ENCODE data around the gene CCDC38. TPM values are rescaled to one million over a fixed set of nuclear protein-coding genes. Genes with fewer than 3 reads are reported as not detected.

Gene CCDC38
- total RNA-seq, 1 experiment from 2014 or later: not detected

DNA sequence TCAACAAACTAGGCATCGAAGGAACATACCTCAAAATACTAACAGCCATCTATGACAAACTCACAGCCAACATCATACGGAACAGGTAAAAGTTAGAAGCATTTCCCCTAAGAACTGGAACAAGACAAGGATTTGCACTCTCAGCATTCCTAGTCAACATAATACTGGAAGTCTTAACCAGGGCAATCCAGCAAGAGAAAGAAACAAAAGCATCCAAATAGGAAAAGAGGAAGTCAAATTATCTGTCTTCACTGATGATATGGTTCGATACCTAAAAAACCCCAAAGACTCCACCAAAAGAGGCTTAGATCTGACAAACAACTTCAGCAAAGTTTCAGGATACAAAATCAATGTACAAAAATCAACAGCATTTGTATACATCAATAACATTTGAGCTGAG is 32.5 kb downstream of the CCDC38 start:
- Mint-ChIP-seq H3K27me3 (ENCODE audit: unreplicated experiment) (peaks cover 26% of the 10 kb centered on the region), H3K27ac (ENCODE audit: unreplicated experiment) (no peak overlapping the region), H3K4me1 (ENCODE audit: low read depth, unreplicated experiment) (no peaks in the 10 kb centered on the region), H3K36me3 (ENCODE audit: insufficient read depth, unreplicated experiment) (no peaks in the 10 kb centered on the region), H3K9me3 (ENCODE audit: low read depth, unreplicated experiment) (no peaks in the 10 kb centered on the region), H3K4me3 (ENCODE audit: low read depth, unreplicated experiment) (no peak overlapping the region)
- CTCF ChIA-PET: interaction anchor here (0.7 kb wide), 1 partner anchor 35 kb away, joined by 4 read pairs; no protein-coding TSS in a partner anchor
- intact Hi-C loops (cut with micrococcal nuclease; ENCODE audit: unreplicated experiment): no loop called here
- TF ChIP-seq, protein P1, sequence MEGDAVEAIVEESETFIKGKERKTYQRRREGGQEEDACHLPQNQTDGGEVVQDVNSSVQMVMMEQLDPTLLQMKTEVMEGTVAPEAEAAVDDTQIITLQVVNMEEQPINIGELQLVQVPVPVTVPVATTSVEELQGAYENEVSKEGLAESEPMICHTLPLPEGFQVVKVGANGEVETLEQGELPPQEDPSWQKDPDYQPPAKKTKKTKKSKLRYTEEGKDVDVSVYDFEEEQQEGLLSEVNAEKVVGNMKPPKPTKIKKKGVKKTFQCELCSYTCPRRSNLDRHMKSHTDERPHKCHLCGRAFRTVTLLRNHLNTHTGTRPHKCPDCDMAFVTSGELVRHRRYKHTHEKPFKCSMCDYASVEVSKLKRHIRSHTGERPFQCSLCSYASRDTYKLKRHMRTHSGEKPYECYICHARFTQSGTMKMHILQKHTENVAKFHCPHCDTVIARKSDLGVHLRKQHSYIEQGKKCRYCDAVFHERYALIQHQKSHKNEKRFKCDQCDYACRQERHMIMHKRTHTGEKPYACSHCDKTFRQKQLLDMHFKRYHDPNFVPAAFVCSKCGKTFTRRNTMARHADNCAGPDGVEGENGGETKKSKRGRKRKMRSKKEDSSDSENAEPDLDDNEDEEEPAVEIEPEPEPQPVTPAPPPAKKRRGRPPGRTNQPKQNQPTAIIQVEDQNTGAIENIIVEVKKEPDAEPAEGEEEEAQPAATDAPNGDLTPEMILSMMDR (IDR thresholded peaks at IDR 0.05; ENCODE audit: unreplicated experiment): no peak
- no TSS peak for BruUV-seq (replicated peaks)
- DNase-seq: no peak

GRCh38 chr12:95908573-95908972 is 33.8 kb downstream of the CCDC38 start:
- CTCF ChIA-PET: no interaction called here
- TF ChIP-seq, protein P1 (IDR thresholded peaks at IDR 0.05; ENCODE audit: unreplicated experiment): no peak
- DNase-seq: no peak
- no peaks in the 10 kb centered on the region for H3K36me3 Mint-ChIP-seq (ENCODE audit: insufficient read depth, unreplicated experiment)
- no peak overlapping the region for H3K4me3 Mint-ChIP-seq (ENCODE audit: low read depth, unreplicated experiment)
- no TSS peak for BruUV-seq (replicated peaks)
- H3K9me3 Mint-ChIP-seq (ENCODE audit: low read depth, unreplicated experiment): no peaks in the 10 kb centered on the region
- H3K27me3 Mint-ChIP-seq (ENCODE audit: unreplicated experiment): peaks cover 26% of the 10 kb centered on the region
- H3K4me1 Mint-ChIP-seq (ENCODE audit: low read depth, unreplicated experiment): no peaks in the 10 kb centered on the region
- H3K27ac Mint-ChIP-seq (ENCODE audit: unreplicated experiment): no peak overlapping the region
- intact Hi-C loops (cut with micrococcal nuclease; ENCODE audit: unreplicated experiment): no loop called here

- TF ChIP-seq, protein P1 (IDR thresholded peaks at IDR 0.05; ENCODE audit: unreplicated experiment): no peak
- Mint-ChIP-seq H3K27ac (ENCODE audit: unreplicated experiment) (no peak overlapping the region), H3K9me3 (ENCODE audit: low read depth, unreplicated experiment) (no peaks in the 10 kb centered on the region), H3K4me3 (ENCODE audit: low read depth, unreplicated experiment) (no peak overlapping the region), H3K36me3 (ENCODE audit: insufficient read depth, unreplicated experiment) (no peaks in the 10 kb centered on the region), H3K27me3 (ENCODE audit: unreplicated experiment) (peaks cover 8% of the 10 kb centered on the region), H3K4me1 (ENCODE audit: low read depth, unreplicated experiment) (no peaks in the 10 kb centered on the region)
- intact Hi-C loops (cut with micrococcal nuclease; ENCODE audit: unreplicated experiment): no loop called here
- no peak for DNase-seq
- CTCF ChIA-PET: no interaction called here
- no TSS peak for BruUV-seq (replicated peaks)
Observed at GRCh38 chr12:95898081-95898480, 44.3 kb downstream of the CCDC38 start.

- no TSS peak for BruUV-seq (replicated peaks)
- TF ChIP-seq, protein P1 (IDR thresholded peaks at IDR 0.05; ENCODE audit: unreplicated experiment): no peak
- H3K27me3 Mint-ChIP-seq (ENCODE audit: unreplicated experiment): peaks cover 8% of the 10 kb centered on the region
- intact Hi-C loops (cut with micrococcal nuclease; ENCODE audit: unreplicated experiment): no loop called here
- H3K4me1 Mint-ChIP-seq (ENCODE audit: low read depth, unreplicated experiment): no peaks in the 10 kb centered on the region
- no peak overlapping the region for H3K4me3 Mint-ChIP-seq (ENCODE audit: low read depth, unreplicated experiment)
- H3K9me3 Mint-ChIP-seq (ENCODE audit: low read depth, unreplicated experiment): no peaks in the 10 kb centered on the region
- DNase-seq: no peak
- H3K27ac Mint-ChIP-seq (ENCODE audit: unreplicated experiment): no peak overlapping the region
- CTCF ChIA-PET: no interaction called here
- no peaks in the 10 kb centered on the region for H3K36me3 Mint-ChIP-seq (ENCODE audit: insufficient read depth, unreplicated experiment)
Observed at GRCh38 chr12:95896846-95897245, 45.6 kb downstream of the CCDC38 start.
